HepG2 (cell line): Measurements from ENCODE around the gene BCL2L1. TPM values are rescaled to one million over a fixed set of nuclear protein-coding genes. Genes with fewer than 3 reads are reported as not detected.
A peak's percentile ranks its signal among the peaks of the same experiment; 100 is the strongest.

Experiments
- ARNT2 ChIP-seq: sonication (generic); formaldehyde crosslinking; IDR thresholded peaks from 2 replicates; pipeline ENCODE4 v1.8.0; 2022; ENCODE audit warnings: mild to moderate bottlenecking, low read depth, missing genetic modification reagents, moderate library complexity
- ERF ChIP-seq: IDR thresholded peaks from 2 replicates; pipeline ENCODE4 v1.6.1; 2018; ENCODE audit warnings: missing biosample characterization, missing genetic modification reagents
- HNF4A ChIP-seq: sonication (generic); formaldehyde crosslinking; IDR thresholded peaks from 2 replicates; pipeline ENCODE4 v1.4.0; 2020; ENCODE audit warnings: missing genetic modification reagents
- HOXA7 ChIP-seq: sonication (generic); formaldehyde crosslinking; IDR thresholded peaks from 2 replicates; pipeline ENCODE4 v1.8.1; 2022; ENCODE audit warnings: mild to moderate bottlenecking, missing genetic modification reagents, moderate library complexity
- PAF1 ChIP-seq: IDR thresholded peaks from 2 replicates; pipeline ENCODE4 v1.6.1; 2016; ENCODE audit warnings: missing genetic modification reagents, missing compliant biosample characterization
- PITX1 ChIP-seq: sonication (generic); formaldehyde crosslinking; IDR thresholded peaks from 2 replicates; pipeline ENCODE4 v1.5.1; 2020; ENCODE audit warnings: mild to moderate bottlenecking, missing genetic modification reagents
- RARA ChIP-seq: IDR thresholded peaks from 2 replicates; pipeline ENCODE4 v1.6.1; 2016; ENCODE audit warnings: missing genetic modification reagents, missing compliant biosample characterization
- RBM22 ChIP-seq: fragments of 200-400 bp; formaldehyde crosslinking; optimal IDR thresholded peaks from 2 replicates; pipeline ENCODE3; 2017; ENCODE audit warnings: mild to moderate bottlenecking, low read length, moderate library complexity
- U2AF2 ChIP-seq: fragments of 200-400 bp; formaldehyde crosslinking; IDR thresholded peaks from 2 replicates; pipeline ENCODE4 v1.6.1; 2017; ENCODE audit warnings: low read depth, mild to moderate bottlenecking, low read length
- ZBTB42 ChIP-seq: sonication (generic); formaldehyde crosslinking; IDR thresholded peaks from 2 replicates; pipeline ENCODE4 v1.5.0; 2020; ENCODE audit warnings: mild to moderate bottlenecking, missing genetic modification reagents
- ZFX ChIP-seq: sonication (generic); formaldehyde crosslinking; IDR thresholded peaks from 2 replicates; pipeline ENCODE4 v1.4.0; 2020; ENCODE audit warnings: mild to moderate bottlenecking, low read depth, missing genetic modification reagents, moderate library complexity
- ZNF460 ChIP-seq: sonication (generic); formaldehyde crosslinking; IDR thresholded peaks from 2 replicates; pipeline ENCODE4 v1.5.1; 2020; ENCODE audit warnings: missing genetic modification reagents, mild to moderate bottlenecking, borderline replicate concordance
- ZNF710 ChIP-seq: sonication (generic); formaldehyde crosslinking; IDR thresholded peaks from 2 replicates; pipeline ENCODE4 v1.5.0; 2020; ENCODE audit warnings: mild to moderate bottlenecking, missing genetic modification reagents, borderline replicate concordance
- ZNF782 ChIP-seq: sonication (generic); formaldehyde crosslinking; IDR thresholded peaks from 2 replicates; pipeline ENCODE4 v1.4.0; 2020; ENCODE audit warnings: missing genetic modification reagents, mild to moderate bottlenecking, borderline replicate concordance
- ZNF788 ChIP-seq: sonication (generic); formaldehyde crosslinking; IDR thresholded peaks from 2 replicates; pipeline ENCODE4 v1.5.0; 2020; ENCODE audit warnings: mild to moderate bottlenecking, missing genetic modification reagents, borderline replicate concordance
- ZSCAN22 ChIP-seq: sonication (generic); formaldehyde crosslinking; IDR thresholded peaks from 2 replicates; pipeline ENCODE4 v1.4.0; 2020; ENCODE audit warnings: mild to moderate bottlenecking, missing genetic modification reagents
- polyA plus RNA-seq, 8 experiments: library from polyadenylated mRNA; depleted of rRNA in 3 of 8; stranded (reverse) in 7 of 8; unstranded in 1 of 8; fragments of >200 nt; fragmentation: Illumina TruSeq in 4 of 8; extraction: Trizol in 4 of 8; gene quantifications; 2 replicates each; pipeline versions ENCODE4 v1.2.1 to v1.2.3, GENCODE V29; 2011 to 2016; ENCODE audit warnings: low read depth in 4 of 8, missing spikeins in 1 of 8, mixed read lengths in 1 of 8; ENCODE audit not compliant: insufficient read depth in 1 of 8
- total RNA-seq, 5 experiments: library from RNA; depleted of rRNA; stranded (reverse); fragments of >200 nt; fragmentation: Illumina TruSeq; extraction: Trizol; gene quantifications; 2 replicates each; pipeline ENCODE4 v1.2.3, GENCODE V29; 2016; ENCODE audit warnings: low read depth in 1 of 5
- TF ChIP-seq, protein P1 (sequence below): sonication (generic); formaldehyde crosslinking; IDR thresholded peaks from 2 replicates; pipeline ENCODE4 v1.5.1; 2020; ENCODE audit warnings: mild to moderate bottlenecking, missing genetic modification reagents, borderline replicate concordance
- TF ChIP-seq, protein P2 (sequence below), 2 experiments: sonication (generic) in 1 of 2; formaldehyde crosslinking in 1 of 2; IDR thresholded peaks; 2 replicates each; pipeline versions ENCODE4 v1.5.1 to v1.6.1; 2011 to 2020; ENCODE audit warnings: borderline replicate concordance in 1 of 2, low read depth in 1 of 2, low read length in 1 of 2, mild to moderate bottlenecking in 1 of 2, missing genetic modification reagents in 1 of 2, moderate library complexity in 1 of 2

Gene BCL2L1
- total and polyA plus RNA-seq, 2 of the 13 experiments (the other 11 are each of a cell fraction or from before 2014, with no cell fraction given), result 164 to 258 TPM

GRCh38 chr20:31670371-31671228, 52.1 kb downstream of the BCL2L1 start (continued):
- TF ChIP-seq ZNF710 (CRISPR knock-in tag) (no peak), ARNT2 (no peak), ZNF782 (0 out of 2 replicates have a peak, but pooled peaks have one; percentile 39), PITX1 (no peak), ZNF460 (CRISPR knock-in tag) (no peak), ZFX (CRISPR knock-in tag) (peak; percentile 23; the same call in 1 of the 2 replicates), U2AF2 (no peak), PAF1 (CRISPR knock-in tag) (0 out of 2 replicates have a peak, but pooled peaks have one; percentile 21), HOXA7 (CRISPR knock-in tag) (no peak), ERF (no peak), RARA (CRISPR knock-in tag) (no peak), ZSCAN22 (CRISPR knock-in tag) (no peak), ZNF788 (CRISPR knock-in tag) (no peak), ZBTB42 (CRISPR knock-in tag) (no peak), RBM22 (peak; percentile 55), HNF4A (no peak)
- TF ChIP-seq, protein P1, sequence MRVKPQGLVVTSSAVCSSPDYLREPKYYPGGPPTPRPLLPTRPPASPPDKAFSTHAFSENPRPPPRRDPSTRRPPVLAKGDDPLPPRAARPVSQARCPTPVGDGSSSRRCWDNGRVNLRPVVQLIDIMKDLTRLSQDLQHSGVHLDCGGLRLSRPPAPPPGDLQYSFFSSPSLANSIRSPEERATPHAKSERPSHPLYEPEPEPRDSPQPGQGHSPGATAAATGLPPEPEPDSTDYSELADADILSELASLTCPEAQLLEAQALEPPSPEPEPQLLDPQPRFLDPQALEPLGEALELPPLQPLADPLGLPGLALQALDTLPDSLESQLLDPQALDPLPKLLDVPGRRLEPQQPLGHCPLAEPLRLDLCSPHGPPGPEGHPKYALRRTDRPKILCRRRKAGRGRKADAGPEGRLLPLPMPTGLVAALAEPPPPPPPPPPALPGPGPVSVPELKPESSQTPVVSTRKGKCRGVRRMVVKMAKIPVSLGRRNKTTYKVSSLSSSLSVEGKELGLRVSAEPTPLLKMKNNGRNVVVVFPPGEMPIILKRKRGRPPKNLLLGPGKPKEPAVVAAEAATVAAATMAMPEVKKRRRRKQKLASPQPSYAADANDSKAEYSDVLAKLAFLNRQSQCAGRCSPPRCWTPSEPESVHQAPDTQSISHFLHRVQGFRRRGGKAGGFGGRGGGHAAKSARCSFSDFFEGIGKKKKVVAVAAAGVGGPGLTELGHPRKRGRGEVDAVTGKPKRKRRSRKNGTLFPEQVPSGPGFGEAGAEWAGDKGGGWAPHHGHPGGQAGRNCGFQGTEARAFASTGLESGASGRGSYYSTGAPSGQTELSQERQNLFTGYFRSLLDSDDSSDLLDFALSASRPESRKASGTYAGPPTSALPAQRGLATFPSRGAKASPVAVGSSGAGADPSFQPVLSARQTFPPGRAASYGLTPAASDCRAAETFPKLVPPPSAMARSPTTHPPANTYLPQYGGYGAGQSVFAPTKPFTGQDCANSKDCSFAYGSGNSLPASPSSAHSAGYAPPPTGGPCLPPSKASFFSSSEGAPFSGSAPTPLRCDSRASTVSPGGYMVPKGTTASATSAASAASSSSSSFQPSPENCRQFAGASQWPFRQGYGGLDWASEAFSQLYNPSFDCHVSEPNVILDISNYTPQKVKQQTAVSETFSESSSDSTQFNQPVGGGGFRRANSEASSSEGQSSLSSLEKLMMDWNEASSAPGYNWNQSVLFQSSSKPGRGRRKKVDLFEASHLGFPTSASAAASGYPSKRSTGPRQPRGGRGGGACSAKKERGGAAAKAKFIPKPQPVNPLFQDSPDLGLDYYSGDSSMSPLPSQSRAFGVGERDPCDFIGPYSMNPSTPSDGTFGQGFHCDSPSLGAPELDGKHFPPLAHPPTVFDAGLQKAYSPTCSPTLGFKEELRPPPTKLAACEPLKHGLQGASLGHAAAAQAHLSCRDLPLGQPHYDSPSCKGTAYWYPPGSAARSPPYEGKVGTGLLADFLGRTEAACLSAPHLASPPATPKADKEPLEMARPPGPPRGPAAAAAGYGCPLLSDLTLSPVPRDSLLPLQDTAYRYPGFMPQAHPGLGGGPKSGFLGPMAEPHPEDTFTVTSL (CRISPR knock-in tag), result no peak
- TF ChIP-seq, protein P2, sequence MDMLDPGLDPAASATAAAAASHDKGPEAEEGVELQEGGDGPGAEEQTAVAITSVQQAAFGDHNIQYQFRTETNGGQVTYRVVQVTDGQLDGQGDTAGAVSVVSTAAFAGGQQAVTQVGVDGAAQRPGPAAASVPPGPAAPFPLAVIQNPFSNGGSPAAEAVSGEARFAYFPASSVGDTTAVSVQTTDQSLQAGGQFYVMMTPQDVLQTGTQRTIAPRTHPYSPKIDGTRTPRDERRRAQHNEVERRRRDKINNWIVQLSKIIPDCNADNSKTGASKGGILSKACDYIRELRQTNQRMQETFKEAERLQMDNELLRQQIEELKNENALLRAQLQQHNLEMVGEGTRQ (IDR thresholded peaks at IDR 0.05; ENCODE audit: low read depth, low read length), result no peak
- TF ChIP-seq, protein P2 (CRISPR knock-in tag; IDR thresholded peaks at IDR 0.05; ENCODE audit: borderline replicate concordance), result no peak
